ENCODE results near the gene DLL4. TPM values are rescaled to one million over a fixed set of nuclear protein-coding genes. Genes with fewer than 3 reads are reported as not detected.
"Not testable (repeated sequence)": the region's sequence is repeated elsewhere in the genome, so short reads cannot be mapped to it uniquely, and the experiment has no call there.

The DLL4 gene
- total RNA-seq, 2 experiments from 2014 or later = not detected

DNA sequence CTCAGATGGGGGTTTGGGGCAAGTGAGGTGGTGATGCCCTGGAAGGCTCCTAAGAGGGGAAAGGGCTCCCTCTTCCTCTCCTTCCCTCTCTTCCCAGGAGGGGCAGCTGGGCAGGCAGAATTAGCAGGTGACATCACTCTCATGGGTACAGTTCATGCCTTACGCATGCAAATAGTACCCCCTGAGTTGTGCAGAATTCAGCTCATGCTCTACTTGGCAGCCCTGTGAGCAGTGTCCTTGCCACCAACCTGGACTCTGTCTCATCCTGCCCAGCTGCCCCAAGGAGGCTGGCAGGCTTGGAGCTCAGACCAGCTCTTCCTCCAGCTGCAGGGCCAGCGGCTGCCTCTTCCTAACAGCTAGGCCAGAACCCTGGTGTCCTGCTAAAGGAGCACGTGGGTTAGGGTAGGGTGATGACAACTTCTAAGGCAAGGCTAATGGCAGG, 27.4 kb downstream of the DLL4 start:
- no peak for DNase-seq
- ChIA-PET POLR2A (interaction anchor here (1.2 kb wide), 1 partner anchor 14 kb away, joined by 3 read pairs; no protein-coding TSS in a partner anchor), CTCF (interaction anchor here (6.5 kb wide), 1 partner anchor 15 kb away, joined by 69 read pairs; no protein-coding TSS in a partner anchor)
- peak overlapping the region; percentile 4 for H3K4me3 Mint-ChIP-seq
- H3K9me3 Mint-ChIP-seq = no peaks in the 10 kb centered on the region
- no peaks in the 10 kb centered on the region for H3K27me3 Mint-ChIP-seq
- peaks cover 38% of the 10 kb centered on the region for H3K4me1 Mint-ChIP-seq (ENCODE audit: low read depth)
- H3K36me3 Mint-ChIP-seq = peaks cover 29% of the 10 kb centered on the region
- intact Hi-C loops (cut with micrococcal nuclease) = no loop called here
- H3K27ac Mint-ChIP-seq = no peak overlapping the region

DNA sequence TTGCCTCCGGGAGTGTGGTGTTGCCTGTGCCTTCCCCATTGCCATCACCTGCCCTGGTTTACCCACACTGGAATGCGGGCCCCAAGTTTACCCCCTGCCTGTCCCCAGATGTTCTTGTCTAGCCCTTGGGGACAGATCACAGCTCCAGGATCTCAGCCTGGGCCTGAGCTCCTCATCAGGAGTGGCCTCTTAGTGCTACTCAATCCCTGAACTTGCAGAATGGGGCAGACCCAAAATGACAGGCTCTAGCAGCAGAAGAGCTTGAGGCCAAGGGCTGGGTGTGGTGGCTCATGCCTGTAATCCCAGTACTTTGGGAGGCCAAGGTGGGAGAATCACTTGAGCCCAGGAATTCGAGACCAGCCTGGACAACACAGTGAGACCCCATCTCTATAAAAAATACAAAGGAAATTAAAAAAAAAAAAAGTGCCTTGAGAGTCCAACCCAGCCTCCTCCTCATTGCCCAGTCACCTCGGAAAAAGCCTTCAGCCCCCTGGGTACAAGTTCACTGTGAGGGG, 28.0 kb downstream of the DLL4 start:
- Mint-ChIP-seq H3K4me3 (no peak overlapping the region), H3K27me3 (no peaks in the 10 kb centered on the region), H3K36me3 (peaks cover 29% of the 10 kb centered on the region), H3K9me3 (no peaks in the 10 kb centered on the region), H3K27ac (no peak overlapping the region), H3K4me1 (ENCODE audit: low read depth) (peaks cover 32% of the 10 kb centered on the region)
- no peak for DNase-seq
- POLR2A ChIA-PET = interaction anchor here (1.2 kb wide), 1 partner anchor 15 kb away, joined by 3 read pairs; no protein-coding TSS in a partner anchor
- CTCF ChIA-PET = interaction anchor here (1.4 kb wide), 1 partner anchor 11 kb away, joined by 3 read pairs; no protein-coding TSS in a partner anchor
- intact Hi-C loops (cut with micrococcal nuclease) = no loop called here

DNA sequence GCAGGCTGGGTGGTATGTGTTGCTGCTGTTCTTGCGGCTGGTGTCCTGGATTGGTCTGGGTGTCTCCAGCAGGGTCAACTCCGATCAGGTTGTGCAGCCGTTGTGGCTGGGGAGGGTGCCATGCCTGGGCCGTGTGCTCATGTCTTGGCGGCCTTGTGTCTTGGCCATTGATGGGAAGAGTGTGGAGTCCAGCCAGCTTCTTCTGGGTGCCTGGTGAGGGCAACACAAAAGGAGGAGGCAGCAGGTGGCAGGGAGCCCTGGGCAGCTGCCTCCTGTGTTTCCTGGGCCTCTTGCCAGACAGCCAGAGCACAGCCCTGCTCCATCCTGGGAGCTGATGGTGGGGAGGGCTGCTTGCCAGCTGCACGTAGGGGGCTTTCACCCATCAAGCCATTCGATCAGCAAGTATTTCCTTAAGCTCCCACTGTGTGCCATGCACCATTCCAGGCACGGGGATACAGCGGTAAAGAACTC, 28.5 kb downstream of the DLL4 start:
- ChIA-PET CTCF (interaction anchor here (1.4 kb wide), 1 partner anchor 12 kb away, joined by 3 read pairs; no protein-coding TSS in a partner anchor), POLR2A (no interaction called here)
- Mint-ChIP-seq H3K9me3 (no peaks in the 10 kb centered on the region), H3K27ac (no peak overlapping the region), H3K4me3 (no peak overlapping the region), H3K27me3 (no peaks in the 10 kb centered on the region), H3K4me1 (ENCODE audit: low read depth) (peaks cover 29% of the 10 kb centered on the region), H3K36me3 (peaks cover 29% of the 10 kb centered on the region)
- no peak for DNase-seq
- intact Hi-C loops (cut with micrococcal nuclease) = no loop called here

DNA sequence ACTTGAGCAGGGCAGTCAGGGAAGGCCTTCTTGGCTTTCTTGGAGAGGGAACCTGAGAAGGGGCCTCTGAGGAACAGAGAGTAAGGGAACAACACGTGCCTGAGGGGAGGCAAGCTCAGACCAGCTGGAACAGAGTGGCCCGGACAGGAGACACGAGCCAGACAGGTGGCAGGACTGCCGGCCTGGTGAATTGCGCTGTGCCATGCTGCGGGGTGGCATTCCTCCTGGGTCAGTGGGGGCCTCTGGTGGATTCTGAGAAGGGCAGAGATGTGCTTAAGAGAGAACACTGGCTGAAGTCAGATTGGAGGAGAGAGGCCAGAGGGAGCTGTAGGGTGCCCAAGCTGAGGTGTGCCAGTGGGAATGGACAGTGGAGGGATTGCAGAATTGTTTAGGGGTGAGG, 29.0 kb downstream of the DLL4 start:
- H3K4me3 Mint-ChIP-seq = no peak overlapping the region
- ChIA-PET CTCF (interaction anchor here (1.0 to 1.4 kb wide), 2 partner anchors 12 to 30 kb away, joined by 3 read pairs; no protein-coding TSS in a partner anchor), POLR2A (no interaction called here)
- H3K27me3 Mint-ChIP-seq = no peaks in the 10 kb centered on the region
- no peaks in the 10 kb centered on the region for H3K9me3 Mint-ChIP-seq
- H3K27ac Mint-ChIP-seq = no peak overlapping the region
- no peak for DNase-seq
- H3K4me1 Mint-ChIP-seq (ENCODE audit: low read depth) = peaks cover 27% of the 10 kb centered on the region
- intact Hi-C loops (cut with micrococcal nuclease) = no loop called here
- peaks cover 28% of the 10 kb centered on the region for H3K36me3 Mint-ChIP-seq

DNA sequence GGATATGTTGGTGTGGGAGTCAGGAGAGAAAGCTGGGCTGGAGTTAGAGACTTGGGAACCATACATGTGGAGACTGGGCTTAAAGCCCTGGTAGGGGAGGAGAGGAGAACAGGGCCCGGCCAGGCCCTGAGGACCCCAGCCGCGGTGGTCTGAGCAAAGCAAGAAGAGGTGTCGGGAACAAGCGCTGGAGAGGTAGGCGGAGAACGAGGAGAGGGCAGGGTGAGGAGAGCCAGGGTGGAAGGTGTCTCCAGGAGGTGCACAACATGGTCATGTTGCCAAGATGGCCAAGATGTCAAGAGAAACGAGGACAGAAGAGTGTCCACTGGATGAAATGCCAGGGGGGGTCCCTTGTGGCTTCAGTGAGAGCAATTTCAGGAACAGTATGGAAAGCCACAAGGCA, 29.6 kb downstream of the DLL4 start:
- ChIA-PET POLR2A (no interaction called here), CTCF (interaction anchor here (0.7 to 1.4 kb wide), 3 partner anchors 13 to 31 kb away, joined by 3 read pairs; no protein-coding TSS in a partner anchor)
- Mint-ChIP-seq H3K9me3 (no peaks in the 10 kb centered on the region), H3K27ac (no peak overlapping the region), H3K4me1 (ENCODE audit: low read depth) (peaks cover 24% of the 10 kb centered on the region), H3K36me3 (peaks cover 25% of the 10 kb centered on the region), H3K27me3 (no peaks in the 10 kb centered on the region), H3K4me3 (no peak overlapping the region)
- intact Hi-C loops (cut with micrococcal nuclease) = no loop called here
- DNase-seq = no peak

DNA sequence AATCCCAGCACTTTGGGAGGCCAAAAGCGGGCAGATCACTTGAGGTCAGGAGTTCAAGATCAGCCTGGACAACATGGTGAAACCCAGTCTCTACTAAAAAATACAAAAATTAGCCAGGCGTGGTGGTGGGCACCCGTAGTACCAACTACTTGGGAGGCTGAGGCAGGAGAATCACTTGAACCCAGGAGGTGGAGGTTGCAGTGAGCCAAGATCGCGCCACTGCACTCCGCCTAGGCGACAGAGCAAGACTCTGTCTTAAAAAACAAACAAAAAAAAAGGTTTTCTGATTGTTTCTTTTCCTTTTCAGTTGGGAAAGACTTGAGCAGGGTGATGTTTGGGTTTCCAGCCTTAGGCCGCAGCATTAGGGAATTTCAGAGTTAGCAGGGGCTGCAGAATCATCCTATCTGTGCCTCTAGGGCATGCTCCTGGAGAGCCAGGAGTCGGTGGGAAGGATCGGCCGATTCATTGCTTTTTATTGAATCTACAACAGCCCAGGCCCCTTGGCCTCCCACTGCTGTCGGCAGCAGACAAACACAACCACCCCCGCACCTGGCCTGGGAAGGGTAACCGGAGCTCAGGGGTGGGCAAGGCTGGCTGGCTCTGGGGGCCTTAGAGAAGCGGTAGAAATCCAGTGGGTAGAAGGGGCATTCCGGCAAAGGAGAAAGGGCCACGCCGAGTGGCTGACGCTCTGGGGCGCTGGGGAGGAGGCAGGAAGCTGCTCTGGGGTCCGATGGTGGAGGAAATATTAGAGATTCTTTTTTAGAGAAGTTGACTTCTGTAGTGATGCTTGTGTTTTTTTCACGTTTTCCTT, 30.4 kb downstream of the DLL4 start:
- no peak for DNase-seq
- Mint-ChIP-seq H3K9me3 (no peaks in the 10 kb centered on the region), H3K27me3 (no peaks in the 10 kb centered on the region), H3K4me3 (no peak overlapping the region), H3K36me3 (peaks cover 17% of the 10 kb centered on the region), H3K27ac (no peak overlapping the region), H3K4me1 (ENCODE audit: low read depth) (peaks cover 16% of the 10 kb centered on the region)
- POLR2A ChIA-PET = no interaction called here
- intact Hi-C loops (cut with micrococcal nuclease) = no loop called here
- CTCF ChIA-PET = interaction anchor here (1.1 kb wide), 1 partner anchor 18 kb away, joined by 3 read pairs; no protein-coding TSS in a partner anchor

DNA sequence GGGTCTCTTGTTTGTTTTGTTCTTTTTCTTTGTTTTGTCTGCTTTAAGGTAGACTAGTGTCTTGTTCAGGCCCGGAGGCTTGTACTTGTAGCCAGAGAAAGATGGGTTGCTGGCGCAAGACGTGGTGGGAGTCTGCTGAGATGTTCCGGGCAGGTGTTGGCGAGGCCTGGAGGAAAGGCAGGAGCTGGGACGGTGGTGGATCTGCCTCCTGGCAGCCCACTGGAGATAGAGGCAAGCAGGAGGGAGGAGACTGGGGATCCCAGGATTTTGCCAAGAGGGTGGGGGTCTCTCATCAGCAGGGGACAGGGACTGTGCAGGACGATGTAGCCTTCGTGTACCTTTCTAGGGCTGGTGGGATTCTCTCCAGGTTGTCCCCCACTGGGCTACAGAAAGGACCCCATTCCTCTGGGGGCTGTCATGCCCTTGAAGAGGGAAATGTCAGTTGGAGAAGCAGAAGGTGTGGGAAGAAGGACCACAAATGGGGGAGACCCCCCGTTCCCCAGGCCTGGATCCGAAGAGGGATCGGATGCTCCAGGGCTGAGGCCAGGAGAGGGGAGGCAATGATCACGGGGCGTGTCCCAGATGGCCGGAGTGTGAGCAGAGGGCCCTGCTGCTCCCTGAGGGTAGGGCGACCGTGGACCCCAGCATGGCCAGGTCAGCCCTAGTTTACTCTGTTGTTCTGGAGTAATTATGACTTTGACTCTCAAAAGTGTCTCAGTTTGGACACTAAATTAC, 31.2 kb downstream of the DLL4 start:
- ChIA-PET POLR2A (no interaction called here), CTCF (interaction anchor here (1.1 kb wide), 1 partner anchor 19 kb away, joined by 3 read pairs; no protein-coding TSS in a partner anchor)
- intact Hi-C loops (cut with micrococcal nuclease) = no loop called here
- no peak overlapping the region for H3K27ac Mint-ChIP-seq
- H3K27me3 Mint-ChIP-seq = no peaks in the 10 kb centered on the region
- no peak for DNase-seq
- peaks cover 12% of the 10 kb centered on the region for H3K36me3 Mint-ChIP-seq
- H3K9me3 Mint-ChIP-seq = no peaks in the 10 kb centered on the region
- H3K4me3 Mint-ChIP-seq = no peak overlapping the region
- peaks cover 10% of the 10 kb centered on the region for H3K4me1 Mint-ChIP-seq (ENCODE audit: low read depth)

DNA sequence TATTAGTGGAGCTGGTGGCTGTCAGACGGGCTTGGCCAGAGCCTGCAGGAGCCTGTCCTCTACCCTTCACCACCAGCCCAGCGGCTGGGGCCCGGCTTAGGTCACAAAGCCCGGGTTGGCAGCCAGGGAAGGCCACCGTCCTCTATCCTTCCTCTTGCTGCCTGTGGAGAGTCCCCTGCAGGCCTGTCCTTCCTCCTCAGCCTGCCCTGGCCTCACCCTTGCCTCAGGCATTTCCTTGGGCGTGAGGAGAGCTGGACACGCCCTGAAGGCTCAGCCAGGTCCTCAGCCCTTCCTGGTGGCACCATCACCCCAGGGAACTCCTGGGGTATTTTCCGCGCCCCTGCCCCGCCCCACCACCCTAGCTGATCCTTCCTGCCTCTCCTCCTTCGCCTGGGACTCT, 31.8 kb downstream of the DLL4 start:
- no peak for DNase-seq
- Mint-ChIP-seq H3K9me3 (no peaks in the 10 kb centered on the region), H3K27me3 (no peaks in the 10 kb centered on the region), H3K27ac (no peak overlapping the region), H3K4me3 (no peak overlapping the region), H3K36me3 (peaks cover 8% of the 10 kb centered on the region), H3K4me1 (ENCODE audit: low read depth) (peaks cover 6% of the 10 kb centered on the region)
- intact Hi-C loops (cut with micrococcal nuclease) = no loop called here
- CTCF ChIA-PET = no interaction called here
- POLR2A ChIA-PET = no interaction called here

DNA sequence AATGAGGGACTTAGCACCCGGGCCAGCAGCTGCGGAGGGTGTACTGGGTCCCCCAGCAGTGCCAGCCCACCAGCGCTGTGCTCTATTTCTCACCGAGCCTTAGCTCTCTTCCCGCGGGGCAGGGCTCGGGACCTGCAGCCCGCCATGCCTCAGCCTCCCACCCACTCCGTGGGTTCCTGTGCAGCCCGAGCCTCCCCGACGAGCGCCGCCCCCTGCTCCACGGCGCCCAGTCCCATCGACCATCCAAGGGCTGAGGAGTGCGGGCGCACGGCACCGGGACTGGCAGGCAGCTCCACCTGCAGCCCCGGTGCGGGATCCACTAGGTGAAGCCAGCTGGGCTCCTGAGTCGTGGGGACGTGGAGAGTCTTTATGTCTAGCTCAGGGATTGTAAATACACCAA, 32.6 kb downstream of the DLL4 start:
- POLR2A ChIA-PET; H3K9me3 Mint-ChIP-seq; H3K4me1 Mint-ChIP-seq (ENCODE audit: low read depth); DNase-seq; H3K4me3 Mint-ChIP-seq; H3K27ac Mint-ChIP-seq; intact Hi-C loops (cut with micrococcal nuclease); H3K27me3 Mint-ChIP-seq; H3K36me3 Mint-ChIP-seq: not testable (repeated sequence)
- CTCF ChIA-PET = interaction anchor here (0.6 to 1.4 kb wide), 4 partner anchors 9 to 55 kb away, joined by 3 to 4 read pairs (median 4); partner anchors contain the start of gene CHAC1

DNA sequence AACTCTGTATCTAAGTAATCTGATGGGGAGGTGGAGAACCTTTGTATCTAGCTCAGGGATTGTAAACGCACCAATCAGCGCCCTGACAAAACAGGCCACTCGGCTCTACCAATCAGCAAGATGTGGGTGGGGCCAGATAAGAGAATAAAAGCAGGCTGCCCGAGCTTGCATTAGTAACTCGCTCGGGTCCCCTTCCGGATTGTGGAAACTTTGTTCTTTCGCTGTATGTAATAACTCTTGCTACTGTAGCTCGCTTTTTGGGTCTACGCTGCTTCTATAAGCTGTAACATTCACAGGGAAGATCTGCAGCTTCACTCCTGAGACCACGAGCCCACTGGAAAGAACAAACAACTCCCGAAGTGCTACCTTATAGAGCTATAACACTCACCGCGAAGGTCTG, 33.2 kb downstream of the DLL4 start:
- CTCF ChIA-PET = interaction anchor here (0.7 to 1.4 kb wide), 3 partner anchors 20 to 56 kb away, joined by 3 to 4 read pairs (median 3); no protein-coding TSS in a partner anchor
- H3K27me3 Mint-ChIP-seq; DNase-seq; POLR2A ChIA-PET; H3K9me3 Mint-ChIP-seq; H3K36me3 Mint-ChIP-seq; H3K4me3 Mint-ChIP-seq; intact Hi-C loops (cut with micrococcal nuclease); H3K27ac Mint-ChIP-seq; H3K4me1 Mint-ChIP-seq (ENCODE audit: low read depth): not testable (repeated sequence)

DNA sequence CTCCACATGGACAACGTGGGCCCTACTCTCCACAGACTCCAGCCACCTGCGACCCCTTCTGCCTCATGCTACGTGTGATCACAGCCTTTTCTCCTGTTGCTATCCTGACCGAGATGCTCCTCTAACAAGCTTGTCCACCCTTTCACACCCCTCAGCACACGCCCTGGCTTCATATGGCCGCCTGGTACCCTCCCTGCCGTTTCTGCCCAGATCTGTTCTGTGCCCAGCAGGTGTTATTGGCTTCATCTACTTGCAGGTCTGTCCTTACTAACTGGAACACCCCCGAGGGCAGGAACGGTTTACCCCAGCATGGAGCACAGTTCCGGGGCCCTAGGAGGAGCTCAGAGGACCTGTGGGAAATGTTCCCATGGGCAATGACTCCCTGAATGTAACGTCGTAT, 34.1 kb downstream of the DLL4 start:
- Mint-ChIP-seq H3K27ac (no peak overlapping the region), H3K4me1 (ENCODE audit: low read depth) (no peaks in the 10 kb centered on the region), H3K36me3 (no peaks in the 10 kb centered on the region), H3K4me3 (no peak overlapping the region), H3K27me3 (no peaks in the 10 kb centered on the region), H3K9me3 (no peaks in the 10 kb centered on the region)
- CTCF ChIA-PET = interaction anchor here (1.1 to 1.4 kb wide), 2 partner anchors 21 kb away, joined by 3 to 4 read pairs; no protein-coding TSS in a partner anchor
- POLR2A ChIA-PET = no interaction called here
- DNase-seq = no peak
- intact Hi-C loops (cut with micrococcal nuclease) = no loop called here

DNA sequence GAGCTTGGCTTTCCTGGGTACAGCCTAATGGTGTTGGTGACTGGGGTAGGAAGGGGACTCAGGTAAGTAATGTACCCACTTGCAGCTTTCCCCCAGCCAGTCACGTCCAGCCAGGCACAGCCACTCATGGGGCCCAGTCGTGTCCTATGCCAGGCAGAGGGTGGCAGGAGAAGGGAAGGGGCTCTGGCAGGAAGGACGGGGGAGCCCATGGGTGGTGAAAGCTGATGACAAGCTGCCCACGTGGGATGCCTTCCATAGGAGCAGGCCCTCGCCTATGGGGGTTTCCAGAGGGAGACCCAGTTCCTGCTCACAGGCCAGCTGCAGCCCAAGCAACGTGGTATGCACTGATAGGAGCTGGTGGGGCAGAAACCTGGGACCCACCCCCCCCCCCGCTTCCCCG, 34.9 kb downstream of the DLL4 start:
- intact Hi-C loops (cut with micrococcal nuclease) = no loop called here
- Mint-ChIP-seq H3K27ac (no peak overlapping the region), H3K27me3 (no peaks in the 10 kb centered on the region), H3K4me1 (ENCODE audit: low read depth) (no peaks in the 10 kb centered on the region), H3K4me3 (no peak overlapping the region), H3K36me3 (no peaks in the 10 kb centered on the region), H3K9me3 (no peaks in the 10 kb centered on the region)
- DNase-seq = no peak
- CTCF ChIA-PET = interaction anchor here (1.1 to 1.2 kb wide), 3 partner anchors 22 to 61 kb away, joined by 3 to 4 read pairs (median 4); no protein-coding TSS in a partner anchor
- POLR2A ChIA-PET = no interaction called here

Data from activated CD4-positive, alpha-beta memory T cell treated with anti-CD3 and anti-CD28 coated beads for 36 hours (primary cell).